DND-41 (cell line): ENCODE results near the gene LCA5L.

Experiments used
- EZH2 ChIP-seq: IDR thresholded peaks from 3 replicates; pipeline ENCODE4 v1.6.1; 2012; ENCODE audit warnings: borderline replicate concordance, low read depth, mild to moderate bottlenecking, moderate library complexity, low read length, inconsistent platforms; ENCODE audit not compliant: severe bottlenecking
- TF ChIP-seq, protein P1 (sequence below): IDR thresholded peaks from 2 replicates; pipeline ENCODE4 v1.5.1; 2012; ENCODE audit warnings: borderline replicate concordance, low read length, moderate library complexity, mild to moderate bottlenecking; ENCODE audit not compliant: poor library complexity, severe bottlenecking; ENCODE audit errors: extremely low read depth

DNA sequence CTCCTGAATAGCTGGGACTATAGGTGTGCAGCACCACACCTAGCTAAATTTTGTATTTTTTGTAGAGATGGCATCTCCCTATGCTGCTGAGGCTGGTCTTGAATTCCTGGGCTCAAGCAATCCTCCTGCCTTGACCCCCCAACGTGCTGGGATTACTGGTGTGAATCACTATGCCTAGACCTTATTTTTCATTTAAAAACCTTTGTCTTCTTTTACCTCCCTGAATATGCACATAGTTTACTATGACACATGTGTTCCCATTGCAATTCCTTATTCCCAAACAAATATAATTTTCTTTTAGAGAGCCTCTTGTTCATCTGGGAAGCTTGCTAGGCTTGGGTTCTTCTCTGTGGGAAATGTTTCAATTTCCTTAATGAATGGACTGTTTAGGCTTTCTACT, 23.0 kb upstream of the LCA5L start:
- TF ChIP-seq, protein P1, sequence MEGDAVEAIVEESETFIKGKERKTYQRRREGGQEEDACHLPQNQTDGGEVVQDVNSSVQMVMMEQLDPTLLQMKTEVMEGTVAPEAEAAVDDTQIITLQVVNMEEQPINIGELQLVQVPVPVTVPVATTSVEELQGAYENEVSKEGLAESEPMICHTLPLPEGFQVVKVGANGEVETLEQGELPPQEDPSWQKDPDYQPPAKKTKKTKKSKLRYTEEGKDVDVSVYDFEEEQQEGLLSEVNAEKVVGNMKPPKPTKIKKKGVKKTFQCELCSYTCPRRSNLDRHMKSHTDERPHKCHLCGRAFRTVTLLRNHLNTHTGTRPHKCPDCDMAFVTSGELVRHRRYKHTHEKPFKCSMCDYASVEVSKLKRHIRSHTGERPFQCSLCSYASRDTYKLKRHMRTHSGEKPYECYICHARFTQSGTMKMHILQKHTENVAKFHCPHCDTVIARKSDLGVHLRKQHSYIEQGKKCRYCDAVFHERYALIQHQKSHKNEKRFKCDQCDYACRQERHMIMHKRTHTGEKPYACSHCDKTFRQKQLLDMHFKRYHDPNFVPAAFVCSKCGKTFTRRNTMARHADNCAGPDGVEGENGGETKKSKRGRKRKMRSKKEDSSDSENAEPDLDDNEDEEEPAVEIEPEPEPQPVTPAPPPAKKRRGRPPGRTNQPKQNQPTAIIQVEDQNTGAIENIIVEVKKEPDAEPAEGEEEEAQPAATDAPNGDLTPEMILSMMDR: no peak
- no peak for TF ChIP-seq EZH2
